Skin of body (tissue), 2 donors: Measurements from ENCODE around the gene KCNK1. TPM values are rescaled to one million over a fixed set of nuclear protein-coding genes. Genes with fewer than 3 reads are reported as not detected.
"Not testable (repeated sequence)": the region's sequence is repeated elsewhere in the genome, so short reads cannot be mapped to it uniquely, and the experiment has no call there.

ENCODE experiments used
- DNase-seq: peaks from one replicate; lab custom pipeline; 2025; lab: John Stamatoyannopoulos, UW
- total RNA-seq: library from RNA; depleted of rRNA; stranded (reverse); fragments of >200 nt; gene quantifications from one replicate; pipeline ENCODE4 v1.2.3, GENCODE V29; 2014

The KCNK1 gene
- total RNA-seq, 1 donor from 2014 or later, result 3.8 TPM

- no peak for DNase-seq
Observed at GRCh38 chr1:233607252-233608119, 6.4 kb upstream of the KCNK1 start.

DNA sequence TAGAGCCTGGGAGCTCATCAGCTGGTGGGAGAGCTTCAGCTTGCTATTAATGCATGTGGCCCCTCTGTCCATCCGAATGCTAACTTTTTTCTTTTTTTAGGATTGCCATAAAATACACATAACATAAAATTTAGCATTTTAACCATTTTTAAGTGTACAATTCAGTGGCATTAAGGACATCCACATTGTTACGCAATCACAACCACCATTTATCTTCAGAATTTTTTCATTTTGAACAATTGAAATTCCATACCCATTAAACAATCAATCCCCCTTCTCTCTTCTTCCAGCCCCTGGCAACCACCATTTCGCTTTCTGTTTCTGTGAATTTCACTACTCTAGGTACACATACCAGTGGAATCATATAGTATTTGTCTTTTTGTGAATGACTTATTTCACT lies 4.9 kb upstream of the KCNK1 start:
- no peak for DNase-seq

DNA sequence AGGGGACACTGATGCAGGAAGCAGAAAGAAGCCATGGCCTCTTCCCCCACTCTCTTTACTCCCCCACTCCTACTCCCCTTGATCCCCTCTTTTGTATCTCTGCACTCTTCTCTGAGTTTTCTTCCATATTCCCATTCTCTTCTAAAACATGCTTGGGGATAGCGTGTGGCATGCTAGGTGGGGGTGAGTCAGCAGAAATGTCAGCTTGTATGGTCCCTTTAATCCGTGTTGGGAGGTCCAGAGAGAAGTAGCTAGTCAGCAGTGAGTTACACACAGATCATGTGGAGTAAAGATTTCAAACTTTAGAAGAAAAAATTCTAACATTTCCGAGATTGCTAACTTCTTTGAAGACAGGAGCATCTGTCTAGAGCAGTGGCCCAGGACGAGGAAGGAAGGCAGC lies 4.0 kb upstream of the KCNK1 start:
- DNase-seq, result no peak

GRCh38 chr1:233610628-233611027 lies 3.3 kb upstream of the KCNK1 start:
- no peak for DNase-seq

DNA sequence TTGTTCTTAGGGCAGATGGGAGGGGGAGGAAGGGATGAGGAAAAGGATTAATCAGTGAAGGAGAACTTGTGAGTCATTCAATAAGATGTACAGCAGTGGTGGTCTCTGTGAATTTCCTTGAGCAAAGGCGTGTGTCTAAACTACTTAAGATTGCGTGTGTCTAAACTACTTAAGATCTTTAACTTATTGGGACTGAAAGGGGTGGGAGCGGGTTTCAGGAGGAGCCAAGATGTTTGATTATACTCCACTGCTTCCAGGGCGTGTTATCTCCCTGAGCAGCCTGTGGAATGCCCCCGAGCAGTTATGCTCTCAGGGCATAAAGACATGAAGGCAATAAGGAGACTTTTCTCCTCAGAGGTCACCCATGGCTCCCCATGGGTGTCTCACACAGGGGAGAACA lies 2.5 kb upstream of the KCNK1 start:
- DNase-seq, result not testable (repeated sequence)

DNA sequence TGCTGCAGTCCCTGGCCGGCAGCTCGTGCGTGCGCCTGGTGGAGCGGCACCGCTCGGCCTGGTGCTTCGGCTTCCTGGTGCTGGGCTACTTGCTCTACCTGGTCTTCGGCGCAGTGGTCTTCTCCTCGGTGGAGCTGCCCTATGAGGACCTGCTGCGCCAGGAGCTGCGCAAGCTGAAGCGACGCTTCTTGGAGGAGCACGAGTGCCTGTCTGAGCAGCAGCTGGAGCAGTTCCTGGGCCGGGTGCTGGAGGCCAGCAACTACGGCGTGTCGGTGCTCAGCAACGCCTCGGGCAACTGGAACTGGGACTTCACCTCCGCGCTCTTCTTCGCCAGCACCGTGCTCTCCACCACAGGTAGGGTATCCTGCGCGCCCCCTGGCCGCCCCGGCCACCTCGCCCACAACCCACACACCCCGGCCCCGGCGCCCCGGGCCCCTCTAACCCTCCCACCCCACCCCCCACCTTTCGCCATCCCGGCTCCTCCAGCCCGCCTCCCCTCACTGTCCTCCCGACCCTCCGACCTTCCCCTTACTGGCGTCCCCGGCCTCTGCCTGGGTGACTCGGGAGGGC lies 352 bp downstream of the KCNK1 start:
- no peak for DNase-seq

DNA sequence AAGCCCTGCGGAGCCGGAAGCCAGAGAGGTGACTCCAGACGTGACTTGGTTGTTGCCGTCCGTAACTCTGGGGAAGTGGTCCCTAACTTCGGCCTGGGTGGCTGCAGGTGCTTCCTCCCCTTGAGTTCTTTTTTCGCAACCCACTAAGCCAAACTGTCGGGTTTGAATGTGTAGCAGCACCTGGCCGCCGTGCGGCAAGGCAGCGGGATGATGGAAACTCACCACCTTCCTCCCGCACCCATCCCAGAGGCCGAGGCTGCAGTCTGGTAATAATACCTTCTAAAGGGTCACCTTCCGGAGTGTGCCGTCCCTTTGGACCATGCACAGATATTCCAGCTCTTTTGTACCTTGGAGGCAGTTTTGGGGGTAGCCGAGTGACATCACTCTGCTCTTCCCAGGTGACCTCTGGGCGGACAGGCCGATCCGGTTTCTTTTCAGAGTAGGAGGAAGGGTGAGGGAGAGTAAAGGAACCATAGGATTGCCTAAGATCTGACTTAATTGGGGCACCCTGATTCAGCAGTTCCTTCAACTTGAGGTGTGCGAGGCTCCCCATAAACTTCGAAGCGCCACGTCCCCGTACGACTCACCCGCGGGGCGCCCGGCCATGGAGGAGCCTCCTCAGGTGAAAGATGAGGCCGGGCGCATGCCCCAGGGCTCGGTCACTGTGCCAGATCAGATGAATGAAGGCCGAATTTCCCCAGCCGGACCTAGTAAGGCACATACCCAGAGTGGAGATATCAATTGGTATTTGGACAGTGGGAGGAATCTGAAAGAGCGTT lies 1.0 kb downstream of the KCNK1 start:
- no peak for DNase-seq

- DNase-seq, result no peak
Observed at GRCh38 chr1:233615571-233615970, 1.7 kb downstream of the KCNK1 start.

DNA sequence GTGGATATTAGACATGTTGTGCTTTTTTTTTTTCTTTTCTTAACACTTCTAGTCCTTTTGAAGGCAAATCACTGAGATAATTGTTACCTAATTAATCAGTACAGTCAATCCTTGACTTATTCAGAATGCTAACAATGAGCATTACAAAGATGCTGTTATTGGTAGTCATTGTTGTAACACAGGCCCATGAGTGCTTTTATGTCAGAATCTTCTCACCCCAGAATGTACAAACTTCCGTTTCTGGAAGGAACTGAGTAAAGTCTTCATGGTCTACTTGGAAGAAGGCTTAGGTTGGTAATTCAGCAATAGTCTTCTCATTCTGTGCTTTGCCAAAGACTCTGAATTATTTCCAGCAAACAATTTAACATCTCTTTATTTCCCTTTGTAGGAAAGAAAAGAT lies 3.1 kb downstream of the KCNK1 start:
- DNase-seq, result no peak

DNA sequence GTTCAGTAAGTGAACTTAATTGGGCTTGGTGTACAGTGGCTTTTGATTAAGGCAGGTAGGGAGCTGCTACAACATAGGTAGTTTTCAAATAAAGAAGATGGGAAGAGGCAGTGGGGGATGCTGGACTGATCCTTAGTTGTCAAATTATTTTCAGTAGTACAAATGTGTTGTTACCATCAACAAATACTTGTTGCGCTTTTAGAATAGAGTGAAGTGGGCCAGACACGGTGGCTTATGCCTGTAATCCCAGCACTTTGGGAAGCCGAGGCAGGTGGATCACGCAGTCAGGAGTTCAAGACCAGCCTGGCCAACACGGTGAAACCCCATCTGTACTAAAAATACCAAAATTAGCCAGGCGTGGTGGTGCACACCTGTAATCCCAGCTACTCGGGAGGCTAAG lies 5.5 kb downstream of the KCNK1 start:
- DNase-seq, result not testable (repeated sequence)

DNA sequence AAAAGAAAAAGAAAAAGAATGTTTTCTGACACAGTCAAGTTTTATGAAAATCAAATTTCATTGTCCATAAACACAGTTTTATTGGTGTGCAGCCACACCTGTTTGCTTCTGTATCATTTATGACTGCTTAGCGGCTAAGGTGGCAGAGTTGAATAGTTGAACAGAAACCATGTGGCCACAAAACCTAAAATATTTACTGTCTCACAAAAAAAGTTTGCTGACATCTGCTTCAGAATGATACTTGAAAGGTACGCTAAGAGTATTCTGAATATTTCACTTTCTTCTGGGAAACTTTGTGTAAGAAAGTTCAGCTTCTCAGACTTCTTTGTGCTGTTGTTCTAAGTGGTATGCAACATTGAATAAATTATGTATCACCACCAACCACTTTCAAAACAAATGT lies 6.2 kb downstream of the KCNK1 start:
- no peak for DNase-seq

DNA sequence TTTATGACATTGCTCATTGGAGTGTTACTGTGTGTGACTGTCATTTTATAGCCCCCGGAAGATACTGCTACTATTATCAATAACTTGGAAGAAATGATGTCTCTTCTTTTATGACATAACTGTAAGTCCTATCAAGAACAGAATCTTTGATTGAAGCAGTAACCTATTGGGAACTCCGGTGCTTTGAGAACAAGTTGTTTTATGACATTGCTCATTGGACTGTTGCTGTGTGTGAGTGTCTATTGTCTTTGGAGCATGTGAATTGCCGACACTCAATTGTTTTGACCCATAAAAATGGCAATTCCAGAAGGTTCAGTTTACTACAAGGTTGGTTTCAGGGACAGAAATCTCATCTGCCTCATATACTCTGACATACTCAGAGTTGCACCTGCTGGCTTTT lies 8.0 kb downstream of the KCNK1 start:
- DNase-seq, result no peak

GRCh38 chr1:233624289-233624688 lies 10.4 kb downstream of the KCNK1 start:
- DNase-seq, result no peak

DNA sequence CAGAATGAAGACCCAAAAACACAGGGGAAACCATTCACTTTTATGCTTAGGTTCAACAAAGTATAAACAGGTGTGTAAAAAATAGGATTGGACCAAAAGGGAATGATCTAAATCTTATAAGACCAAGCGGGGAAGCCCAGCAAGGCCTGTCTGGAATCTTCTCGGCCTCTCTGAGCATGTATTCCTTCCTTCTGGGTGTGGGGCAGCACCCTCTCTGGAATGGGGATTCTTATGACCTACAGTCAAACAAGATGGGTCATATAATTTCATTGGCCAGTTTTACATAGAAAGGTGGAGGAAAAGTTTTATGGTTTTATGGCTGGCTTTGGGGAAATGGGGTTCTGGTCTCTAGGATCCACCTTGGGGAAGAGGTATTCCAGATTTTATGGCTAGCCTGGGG lies 11.2 kb downstream of the KCNK1 start:
- DNase-seq, result no peak

DNA sequence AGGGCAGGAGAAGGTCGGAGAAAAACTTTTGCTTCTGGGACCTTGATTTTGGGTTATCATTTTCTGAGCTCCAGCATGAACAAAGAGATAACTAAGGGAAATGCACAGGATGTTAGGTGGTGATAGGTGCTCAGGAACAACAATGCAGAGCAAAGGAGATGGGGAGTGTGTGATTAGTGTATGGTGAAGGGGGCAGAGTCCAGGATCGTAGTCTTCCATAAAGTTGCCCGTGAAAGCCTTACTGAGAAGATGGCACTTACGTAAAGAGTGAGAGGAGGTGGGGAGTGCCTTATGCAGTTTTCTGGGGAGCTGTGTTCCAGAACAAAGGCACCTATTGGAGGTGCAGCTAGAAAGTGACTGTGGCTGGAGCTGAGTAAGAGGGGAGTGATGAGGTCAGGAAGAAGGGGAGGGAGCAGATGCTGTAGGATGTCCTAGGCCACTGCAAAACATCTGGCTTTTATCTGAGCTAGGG lies 11.6 kb downstream of the KCNK1 start:
- DNase-seq, result no peak

GRCh38 chr1:233627376-233627775 lies 13.5 kb downstream of the KCNK1 start:
- no peak for DNase-seq

- no peak for DNase-seq
Observed at GRCh38 chr1:233627823-233628222, 13.9 kb downstream of the KCNK1 start.

DNA sequence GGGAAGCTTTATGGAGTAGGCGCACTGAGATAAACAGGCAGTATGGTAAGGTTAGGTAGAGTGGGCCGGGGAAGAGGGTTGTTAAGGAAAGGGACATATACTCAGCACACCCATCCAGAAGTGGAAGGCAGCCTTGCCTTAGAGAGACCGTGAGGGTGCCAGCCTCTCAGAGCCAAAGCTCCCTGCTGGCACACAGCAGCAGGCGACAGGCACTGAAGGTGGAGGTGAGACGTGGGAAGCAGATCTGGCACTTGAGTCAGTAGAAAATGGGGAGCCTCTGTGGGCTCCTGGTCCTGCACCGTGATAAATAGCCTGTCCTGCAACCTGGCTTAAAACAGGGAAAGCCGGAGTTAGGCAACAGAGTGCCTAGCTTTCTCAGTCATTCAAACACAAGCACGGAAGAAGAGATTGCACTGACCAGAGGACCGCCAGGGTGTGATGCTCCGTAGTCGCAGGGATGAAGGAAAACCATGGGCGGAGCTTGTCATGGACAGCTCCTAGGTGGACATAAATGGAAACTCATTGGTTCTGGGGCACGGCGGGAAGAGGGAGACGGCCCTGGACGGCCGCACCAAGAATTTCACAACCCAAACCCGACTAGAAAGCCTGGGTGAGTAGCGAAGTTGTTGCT lies 15.5 kb downstream of the KCNK1 start:
- DNase-seq, result no peak

GRCh38 chr1:233631810-233632405 lies 18.0 kb downstream of the KCNK1 start:
- DNase-seq, result no peak

- no peak for DNase-seq
Observed at GRCh38 chr1:233632436-233632835, 18.5 kb downstream of the KCNK1 start.

DNA sequence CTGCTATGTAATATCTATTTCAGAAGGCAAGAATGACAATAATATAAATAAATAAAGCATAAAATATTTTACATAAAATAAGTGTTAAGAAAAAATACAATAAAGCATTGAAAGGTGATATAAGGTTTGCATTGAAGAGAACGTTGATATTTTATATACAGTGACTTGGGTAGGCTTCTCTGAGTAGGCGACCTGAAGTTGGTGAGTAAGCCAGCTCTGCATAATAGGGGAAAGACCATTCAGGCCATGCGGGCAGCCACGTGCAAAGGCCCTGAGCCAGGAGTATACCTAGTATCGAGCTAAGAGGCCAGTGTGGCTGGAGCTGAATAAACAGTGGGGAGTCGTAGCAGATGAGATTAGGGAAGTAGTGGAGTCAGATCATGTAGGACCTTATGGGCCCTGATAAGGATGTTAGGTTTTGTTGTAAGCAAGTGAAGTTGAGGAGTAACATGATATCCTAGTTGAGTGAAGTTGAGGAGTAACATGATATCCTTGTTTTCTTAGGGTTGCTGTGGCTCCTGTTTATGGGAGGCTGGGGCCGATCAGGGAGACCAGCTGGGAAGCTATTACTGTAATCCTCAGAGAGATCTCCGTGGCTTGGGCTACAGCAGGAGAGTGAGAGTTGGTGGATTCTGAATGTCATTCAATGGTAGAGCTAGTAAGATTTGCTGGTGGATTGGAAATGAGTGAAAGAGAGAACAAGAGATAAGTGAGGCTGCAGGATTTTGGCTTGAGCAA lies 22.0 kb downstream of the KCNK1 start:
- peak; percentile 13 for DNase-seq
